NCI-H774 (cell line): ENCODE measurements around the gene NRSN2.
"Not testable (repeated sequence)": the region's sequence is repeated elsewhere in the genome, so short reads cannot be mapped to it uniquely, and the experiment has no call there.

Experiments used
- DNase-seq: peaks from one replicate; lab custom pipeline; 2025; lab: John Stamatoyannopoulos, UW

NRSN2 gene

GRCh38 chr20:375265-375889 is 28.5 kb downstream of the NRSN2 start:
- DNase-seq: no peak

- no peak for DNase-seq
Observed at GRCh38 chr20:376089-376488, 29.2 kb downstream of the NRSN2 start.

- DNase-seq: no peak
Observed at GRCh38 chr20:376750-377149, 29.8 kb downstream of the NRSN2 start.

GRCh38 chr20:377578-377977 is 30.7 kb downstream of the NRSN2 start:
- not testable (repeated sequence) for DNase-seq

GRCh38 chr20:378961-379336 is 32.0 kb downstream of the NRSN2 start:
- no peak for DNase-seq

- peak; percentile 15 for DNase-seq
Observed at GRCh38 chr20:380763-381580, 34.1 kb downstream of the NRSN2 start.

GRCh38 chr20:381581-382290 is 34.8 kb downstream of the NRSN2 start:
- peak; percentile 52 for DNase-seq

GRCh38 chr20:382291-383115 is 35.6 kb downstream of the NRSN2 start:
- DNase-seq: no peak

GRCh38 chr20:383889-384288 is 37.0 kb downstream of the NRSN2 start:
- no peak for DNase-seq

- no peak for DNase-seq
Observed at GRCh38 chr20:384723-385122, 37.8 kb downstream of the NRSN2 start.

- no peak for DNase-seq
Observed at GRCh38 chr20:385448-385847, 38.5 kb downstream of the NRSN2 start.

GRCh38 chr20:386634-387033 is 39.7 kb downstream of the NRSN2 start:
- not testable (repeated sequence) for DNase-seq

GRCh38 chr20:387520-387919 is 40.6 kb downstream of the NRSN2 start:
- DNase-seq: no peak

GRCh38 chr20:388034-388994 is 41.4 kb downstream of the NRSN2 start:
- DNase-seq: no peak

- no peak for DNase-seq
Observed at GRCh38 chr20:389220-389619, 42.3 kb downstream of the NRSN2 start.

- no peak for DNase-seq
Observed at GRCh38 chr20:391041-391711, 44.3 kb downstream of the NRSN2 start.

GRCh38 chr20:393296-393695 is 46.4 kb downstream of the NRSN2 start:
- DNase-seq: not testable (repeated sequence)

GRCh38 chr20:396252-396618 is 49.3 kb downstream of the NRSN2 start:
- DNase-seq: no peak

GRCh38 chr20:396619-397431 is 49.9 kb downstream of the NRSN2 start:
- no peak for DNase-seq
